ENCODE measurements around the gene SRP9.
A peak's percentile ranks its signal among the peaks of the same experiment; 100 is the strongest.
"Not testable (repeated sequence)": the region's sequence is repeated elsewhere in the genome, so short reads cannot be mapped to it uniquely, and the experiment has no call there.

Gene SRP9

GRCh38 chr1:225812488-225813213, 35.0 kb downstream of the SRP9 start:
- Mint-ChIP-seq H3K4me3 (no peak overlapping the region), H3K27me3 (peaks cover 6% of the 10 kb centered on the region), H3K4me1 (ENCODE audit: low read depth) (peaks cover 16% of the 10 kb centered on the region), H3K27ac (no peak overlapping the region), H3K9me3 (no peaks in the 10 kb centered on the region), H3K36me3 (ENCODE audit: low read depth) (no peaks in the 10 kb centered on the region)
- DNase-seq = no peak

GRCh38 chr1:225813214-225813964, 35.8 kb downstream of the SRP9 start:
- DNase-seq = no peak
- Mint-ChIP-seq H3K9me3 (no peaks in the 10 kb centered on the region), H3K36me3 (ENCODE audit: low read depth) (no peaks in the 10 kb centered on the region), H3K27me3 (peaks cover 6% of the 10 kb centered on the region), H3K4me1 (ENCODE audit: low read depth) (peaks cover 19% of the 10 kb centered on the region), H3K27ac (no peak overlapping the region), H3K4me3 (no peak overlapping the region)

GRCh38 chr1:225814381-225814780, 36.8 kb downstream of the SRP9 start:
- Mint-ChIP-seq H3K4me1 (ENCODE audit: low read depth) (peaks cover 17% of the 10 kb centered on the region), H3K4me3 (no peak overlapping the region), H3K27ac (no peak overlapping the region), H3K9me3 (no peaks in the 10 kb centered on the region), H3K36me3 (ENCODE audit: low read depth) (no peaks in the 10 kb centered on the region), H3K27me3 (peaks cover 6% of the 10 kb centered on the region)
- no peak for DNase-seq

GRCh38 chr1:225815090-225815489, 37.5 kb downstream of the SRP9 start:
- not testable (repeated sequence) for H3K36me3 Mint-ChIP-seq (ENCODE audit: low read depth); H3K27me3 Mint-ChIP-seq; H3K9me3 Mint-ChIP-seq; DNase-seq; H3K27ac Mint-ChIP-seq; H3K4me3 Mint-ChIP-seq
- H3K4me1 Mint-ChIP-seq (ENCODE audit: low read depth) = peaks cover 12% of the 10 kb centered on the region

GRCh38 chr1:225815526-225816178, 38.0 kb downstream of the SRP9 start:
- Mint-ChIP-seq H3K27ac (no peak overlapping the region), H3K4me1 (ENCODE audit: low read depth) (peaks cover 8% of the 10 kb centered on the region), H3K4me3 (no peak overlapping the region), H3K9me3 (no peaks in the 10 kb centered on the region), H3K27me3 (peaks cover 3% of the 10 kb centered on the region), H3K36me3 (ENCODE audit: low read depth) (no peaks in the 10 kb centered on the region)
- DNase-seq = no peak

GRCh38 chr1:225816643-225817538, 39.3 kb downstream of the SRP9 start:
- no peaks in the 10 kb centered on the region for H3K9me3 Mint-ChIP-seq
- H3K27ac Mint-ChIP-seq = peak overlapping the region; percentile 16
- H3K4me1 Mint-ChIP-seq (ENCODE audit: low read depth) = peaks cover 4% of the 10 kb centered on the region
- no peaks in the 10 kb centered on the region for H3K36me3 Mint-ChIP-seq (ENCODE audit: low read depth)
- no peak overlapping the region for H3K4me3 Mint-ChIP-seq
- no peaks in the 10 kb centered on the region for H3K27me3 Mint-ChIP-seq
- no peak for DNase-seq

- H3K27me3 Mint-ChIP-seq = no peaks in the 10 kb centered on the region
These were observed 40.0 kb downstream of the SRP9 start for GRCh38 chr1:225817611-225818061.

GRCh38 chr1:225818229-225818628, 40.6 kb downstream of the SRP9 start:
- Mint-ChIP-seq H3K36me3 (ENCODE audit: low read depth) (no peaks in the 10 kb centered on the region), H3K9me3 (no peaks in the 10 kb centered on the region), H3K27me3 (no peaks in the 10 kb centered on the region), H3K4me3 (no peak overlapping the region), H3K4me1 (ENCODE audit: low read depth) (peaks cover 4% of the 10 kb centered on the region), H3K27ac (no peak overlapping the region)
- DNase-seq = no peak

More at GRCh38 chr1:225817611-225818061, 40.0 kb downstream of the SRP9 start:
- no peak for DNase-seq
- H3K9me3 Mint-ChIP-seq = no peaks in the 10 kb centered on the region
- no peak overlapping the region for H3K4me3 Mint-ChIP-seq
- peak overlapping the region; percentile 56 for H3K27ac Mint-ChIP-seq
- H3K4me1 Mint-ChIP-seq (ENCODE audit: low read depth) = peaks cover 4% of the 10 kb centered on the region
- H3K36me3 Mint-ChIP-seq (ENCODE audit: low read depth) = no peaks in the 10 kb centered on the region

GRCh38 chr1:225819346-225820192, 41.9 kb downstream of the SRP9 start:
- H3K9me3 Mint-ChIP-seq = no peaks in the 10 kb centered on the region
- H3K4me3 Mint-ChIP-seq = no peak overlapping the region
- no peaks in the 10 kb centered on the region for H3K27me3 Mint-ChIP-seq
- no peak overlapping the region for H3K27ac Mint-ChIP-seq
- DNase-seq = no peak
- peaks cover 4% of the 10 kb centered on the region for H3K4me1 Mint-ChIP-seq (ENCODE audit: low read depth)
- H3K36me3 Mint-ChIP-seq (ENCODE audit: low read depth) = no peaks in the 10 kb centered on the region

GRCh38 chr1:225820522-225821120, 43.0 kb downstream of the SRP9 start:
- Mint-ChIP-seq H3K4me1 (ENCODE audit: low read depth) (peaks cover 4% of the 10 kb centered on the region), H3K27ac (no peak overlapping the region), H3K4me3 (no peak overlapping the region), H3K36me3 (ENCODE audit: low read depth) (no peaks in the 10 kb centered on the region), H3K9me3 (no peaks in the 10 kb centered on the region), H3K27me3 (no peaks in the 10 kb centered on the region)
- no peak for DNase-seq

- no peak overlapping the region for H3K27ac Mint-ChIP-seq
- H3K9me3 Mint-ChIP-seq = no peaks in the 10 kb centered on the region
- no peaks in the 10 kb centered on the region for H3K36me3 Mint-ChIP-seq (ENCODE audit: low read depth)
- peaks cover 1% of the 10 kb centered on the region for H3K4me1 Mint-ChIP-seq (ENCODE audit: low read depth)
- DNase-seq = no peak
- no peaks in the 10 kb centered on the region for H3K27me3 Mint-ChIP-seq
- H3K4me3 Mint-ChIP-seq = no peak overlapping the region
These were observed 45.2 kb downstream of the SRP9 start for GRCh38 chr1:225822655-225823403.

GRCh38 chr1:225823811-225824261, 46.2 kb downstream of the SRP9 start:
- Mint-ChIP-seq H3K36me3 (ENCODE audit: low read depth) (no peaks in the 10 kb centered on the region), H3K4me1 (ENCODE audit: low read depth) (no peaks in the 10 kb centered on the region), H3K4me3 (no peak overlapping the region), H3K27me3 (no peaks in the 10 kb centered on the region), H3K27ac (no peak overlapping the region), H3K9me3 (no peaks in the 10 kb centered on the region)
- no peak for DNase-seq

Measured in activated T-cell treated with anti-CD3 and anti-CD28 coated beads, Interleukin-2, amount 50 U/mL, for 24 hours (primary cell).